ENCODE results near the gene SCAI. TPM values are rescaled to one million over a fixed set of nuclear protein-coding genes. Genes with fewer than 3 reads are reported as not detected.

SCAI gene
- total RNA-seq, 1 experiment from 2014 or later, result 13.0 TPM

GRCh38 chr9:125103770-125104460, 39.4 kb downstream of the SCAI start:
- TF ChIP-seq CTCF (IDR thresholded peaks at IDR 0.05; ENCODE audit: insufficient read depth in 1 of 2, low read depth in 1 of 2, low read length in 1 of 2, severe bottlenecking in 1 of 2, unreplicated experiment in 1 of 2), result no peak
- no peaks in the 10 kb centered on the region for H3K4me1 ChIP-seq
- no peak overlapping the region for H3K4me3 Mint-ChIP-seq (ENCODE audit: unreplicated experiment)
- no peaks in the 10 kb centered on the region for H3K27me3 ChIP-seq (replicated peaks; ENCODE audit: control insufficient read depth, insufficient read depth, low read length)
- intact Hi-C loops (cut with micrococcal nuclease; ENCODE audit: unreplicated experiment), result no loop called here
- DNase-seq, result no peak
- POLR2A ChIA-PET, result no interaction called here
- no peaks in the 10 kb centered on the region for H3K9me3 ChIP-seq
- H3K27me3 Mint-ChIP-seq (ENCODE audit: insufficient read depth, unreplicated experiment), result no peaks in the 10 kb centered on the region
- BruUV-seq (replicated peaks), result no TSS peak
- H3K36me3 ChIP-seq (ENCODE audit: control insufficient read depth, insufficient read depth, low read length), result no peaks in the 10 kb centered on the region
- no peaks in the 10 kb centered on the region for H3K4me1 Mint-ChIP-seq (ENCODE audit: low read depth, unreplicated experiment)
- H3K36me3 Mint-ChIP-seq (ENCODE audit: insufficient read depth, unreplicated experiment), result no peaks in the 10 kb centered on the region
- CTCF ChIA-PET, result no interaction called here
- no peak overlapping the region for H3K27ac Mint-ChIP-seq (ENCODE audit: unreplicated experiment)
- H3K9me3 Mint-ChIP-seq (ENCODE audit: unreplicated experiment), result no peaks in the 10 kb centered on the region
- no peak overlapping the region for H3K4me3 ChIP-seq (ENCODE audit: low read depth, low read length)

- POLR2A ChIA-PET, result no interaction called here
- TF ChIP-seq CTCF (IDR thresholded peaks at IDR 0.05; ENCODE audit: insufficient read depth in 1 of 2, low read depth in 1 of 2, low read length in 1 of 2, severe bottlenecking in 1 of 2, unreplicated experiment in 1 of 2), result no peak
- intact Hi-C loops (cut with micrococcal nuclease; ENCODE audit: unreplicated experiment), result no loop called here
- Histone ChIP-seq H3K9me3 (no peaks in the 10 kb centered on the region), H3K27me3 (replicated peaks; ENCODE audit: control insufficient read depth, insufficient read depth, low read length) (no peaks in the 10 kb centered on the region), H3K4me1 (no peaks in the 10 kb centered on the region), H3K36me3 (ENCODE audit: control insufficient read depth, insufficient read depth, low read length) (no peaks in the 10 kb centered on the region), H3K4me3 (ENCODE audit: low read depth, low read length) (no peak overlapping the region)
- CTCF ChIA-PET, result no interaction called here
- Mint-ChIP-seq H3K27ac (ENCODE audit: unreplicated experiment) (no peak overlapping the region), H3K4me3 (ENCODE audit: unreplicated experiment) (no peak overlapping the region), H3K36me3 (ENCODE audit: insufficient read depth, unreplicated experiment) (no peaks in the 10 kb centered on the region), H3K27me3 (ENCODE audit: insufficient read depth, unreplicated experiment) (no peaks in the 10 kb centered on the region), H3K4me1 (ENCODE audit: low read depth, unreplicated experiment) (no peaks in the 10 kb centered on the region), H3K9me3 (ENCODE audit: unreplicated experiment) (no peaks in the 10 kb centered on the region)
- no peak for DNase-seq
- BruUV-seq (replicated peaks), result no TSS peak
Observed at GRCh38 chr9:125103021-125103420, 40.3 kb downstream of the SCAI start.

- intact Hi-C loops (cut with micrococcal nuclease; ENCODE audit: unreplicated experiment), result no loop called here
- no peaks in the 10 kb centered on the region for H3K27me3 Mint-ChIP-seq (ENCODE audit: insufficient read depth, unreplicated experiment)
- Histone ChIP-seq H3K4me3 (ENCODE audit: low read depth, low read length) (no peak overlapping the region), H3K4me1 (no peaks in the 10 kb centered on the region), H3K27me3 (replicated peaks; ENCODE audit: control insufficient read depth, insufficient read depth, low read length) (no peaks in the 10 kb centered on the region), H3K9me3 (no peaks in the 10 kb centered on the region), H3K36me3 (ENCODE audit: control insufficient read depth, insufficient read depth, low read length) (no peaks in the 10 kb centered on the region)
- no peak overlapping the region for H3K4me3 Mint-ChIP-seq (ENCODE audit: unreplicated experiment)
- POLR2A ChIA-PET, result no interaction called here
- H3K4me1 Mint-ChIP-seq (ENCODE audit: low read depth, unreplicated experiment), result no peaks in the 10 kb centered on the region
- no peak for DNase-seq
- CTCF ChIA-PET, result interaction anchor here (0.6 kb wide), 1 partner anchor 57 kb away, joined by 6 read pairs; no protein-coding TSS in a partner anchor
- no peak for TF ChIP-seq CTCF (IDR thresholded peaks at IDR 0.05; ENCODE audit: insufficient read depth in 1 of 2, low read depth in 1 of 2, low read length in 1 of 2, severe bottlenecking in 1 of 2, unreplicated experiment in 1 of 2)
- peaks cover 10% of the 10 kb centered on the region for H3K9me3 Mint-ChIP-seq (ENCODE audit: unreplicated experiment)
- BruUV-seq (replicated peaks), result no TSS peak
- H3K36me3 Mint-ChIP-seq (ENCODE audit: insufficient read depth, unreplicated experiment), result no peaks in the 10 kb centered on the region
- H3K27ac Mint-ChIP-seq (ENCODE audit: unreplicated experiment), result no peak overlapping the region
Observed at GRCh38 chr9:125100822-125101221, 42.5 kb downstream of the SCAI start.

All from Caco-2 (cell line).